Osteoblast (primary cell): ENCODE results near the gene CATSPERE. TPM values are rescaled to one million over a fixed set of nuclear protein-coding genes. Genes with fewer than 3 reads are reported as not detected.
"Not testable (repeated sequence)": the region's sequence is repeated elsewhere in the genome, so short reads cannot be mapped to it uniquely, and the experiment has no call there.

Experiments used
- DNase-seq: peaks from one replicate; pipeline ENCODE4 v3.0.0; 2011; ENCODE audit warnings: low spot score, mixed read lengths; ENCODE audit not compliant: insufficient read length; ENCODE audit errors: missing footprints
- H2AFZ ChIP-seq: 2 replicates; pipeline ENCODE4 v1.6.0; 2011; ENCODE audit warnings: mild to moderate bottlenecking, low read length
- H3K27ac ChIP-seq: 2 replicates; pipeline ENCODE4 v1.5.1; 2011; ENCODE audit warnings: mild to moderate bottlenecking, low read depth, low read length, moderate library complexity
- H3K27me3 ChIP-seq: 2 replicates; pipeline ENCODE4 v1.6.0; 2012; ENCODE audit warnings: mild to moderate bottlenecking, control low read depth, inconsistent platforms, low read length, moderate library complexity; ENCODE audit not compliant: insufficient read depth
- H3K36me3 ChIP-seq: 2 replicates; pipeline ENCODE4 v1.5.1; 2011; ENCODE audit warnings: mild to moderate bottlenecking, low read length, control low read depth, moderate library complexity; ENCODE audit not compliant: insufficient read depth
- H3K4me1 ChIP-seq: 2 replicates; pipeline ENCODE4 v1.5.1; 2011; ENCODE audit warnings: mild to moderate bottlenecking, low read length, control low read depth, moderate library complexity; ENCODE audit not compliant: insufficient read depth
- H3K4me2 ChIP-seq: 2 replicates; pipeline ENCODE4 v1.6.0; 2011; ENCODE audit warnings: mild to moderate bottlenecking, low read length; ENCODE audit not compliant: insufficient read depth
- H3K4me3 ChIP-seq: fragments of 200-600 bp; sonication (generic); 3 replicates; pipeline ENCODE4 v1.5.1; 2012; ENCODE audit warnings: mild to moderate bottlenecking, low read length, inconsistent platforms; ENCODE audit not compliant: insufficient read depth
- H3K79me2 ChIP-seq: 2 replicates; pipeline ENCODE4 v1.6.0; 2012; ENCODE audit warnings: mild to moderate bottlenecking, low read length, control low read depth, inconsistent platforms; ENCODE audit not compliant: insufficient read depth
- H3K9me3 ChIP-seq: 2 replicates; pipeline ENCODE4 v1.5.1; 2011; ENCODE audit warnings: low read depth, low read length, control low read depth
- H4K20me1 ChIP-seq: 2 replicates; pipeline ENCODE4 v1.6.0; 2012; ENCODE audit warnings: mild to moderate bottlenecking, low read length, control low read depth; ENCODE audit not compliant: insufficient read depth
- CTCF ChIP-seq: IDR thresholded peaks from 2 replicates; pipeline ENCODE4 v1.5.1; 2011; ENCODE audit warnings: mild to moderate bottlenecking, low read depth, low read length, moderate library complexity; ENCODE audit errors: extremely low read depth
- total RNA-seq: library from RNA; depleted of rRNA; stranded (reverse); fragments of >200 nt; gene quantifications from 2 replicates; pipeline ENCODE4 v1.2.3, GENCODE V29; 2012

The CATSPERE gene
- total RNA-seq, 1 donor: 1.4 TPM

- no peaks in the 10 kb centered on the region for H3K79me2 ChIP-seq
- H3K36me3 ChIP-seq: no peaks in the 10 kb centered on the region
- H3K4me1 ChIP-seq: no peaks in the 10 kb centered on the region
- no peak for DNase-seq
- no peak overlapping the region for H2AFZ ChIP-seq
- H3K27me3 ChIP-seq: no peaks in the 10 kb centered on the region
- H3K4me2 ChIP-seq: no peak overlapping the region
- H3K4me3 ChIP-seq: no peak overlapping the region
- TF ChIP-seq CTCF: no peak
- H3K9me3 ChIP-seq: peaks cover 13% of the 10 kb centered on the region
- H4K20me1 ChIP-seq: no peaks in the 10 kb centered on the region
- no peak overlapping the region for H3K27ac ChIP-seq
Observed at GRCh38 chr1:244576259-244576892, 115.3 kb downstream of the CATSPERE start.

- H3K27ac ChIP-seq, H3K4me2 ChIP-seq, DNase-seq, H3K36me3 ChIP-seq, H4K20me1 ChIP-seq, H3K27me3 ChIP-seq, H2AFZ ChIP-seq, H3K4me3 ChIP-seq, H3K4me1 ChIP-seq, H3K79me2 ChIP-seq: not testable (repeated sequence)
- peaks cover 13% of the 10 kb centered on the region for H3K9me3 ChIP-seq
Observed at GRCh38 chr1:244578205-244578604, 117.1 kb downstream of the CATSPERE start.

- H3K27ac ChIP-seq: no peak overlapping the region
- H3K79me2 ChIP-seq: no peaks in the 10 kb centered on the region
- no peak overlapping the region for H3K4me3 ChIP-seq
- no peaks in the 10 kb centered on the region for H3K27me3 ChIP-seq
- TF ChIP-seq CTCF: no peak
- no peaks in the 10 kb centered on the region for H3K36me3 ChIP-seq
- H3K4me1 ChIP-seq: no peaks in the 10 kb centered on the region
- H4K20me1 ChIP-seq: no peaks in the 10 kb centered on the region
- H2AFZ ChIP-seq: no peak overlapping the region
- H3K9me3 ChIP-seq: no peaks in the 10 kb centered on the region
- H3K4me2 ChIP-seq: no peak overlapping the region
- no peak for DNase-seq
Observed at GRCh38 chr1:244583358-244583982, 122.4 kb downstream of the CATSPERE start.

GRCh38 chr1:244585867-244586266 lies 124.8 kb downstream of the CATSPERE start:
- H3K36me3 ChIP-seq: no peaks in the 10 kb centered on the region

More at GRCh38 chr1:244585867-244586266, 124.8 kb downstream of the CATSPERE start:
- Histone ChIP-seq H3K4me1 (no peaks in the 10 kb centered on the region), H3K79me2 (no peaks in the 10 kb centered on the region), H3K27me3 (no peaks in the 10 kb centered on the region), H3K9me3 (no peaks in the 10 kb centered on the region), H3K4me2 (no peak overlapping the region), H2AFZ (no peak overlapping the region), H4K20me1 (no peaks in the 10 kb centered on the region), H3K4me3 (no peak overlapping the region), H3K27ac (no peak overlapping the region)
- no peak for DNase-seq
- no peak for TF ChIP-seq CTCF
